Gastrocnemius medialis (tissue), 4 donors: ENCODE measurements around the gene THAP12.

ENCODE experiments used
- POLR2A ChIP-seq, 2 donors: fragments of 450-650 bp; IDR thresholded peaks; one replicate each; pipeline ENCODE4 v1.6.1; 2017; ENCODE audit warnings: antibody characterized with exemption in 2 of 2, mild to moderate bottlenecking in 2 of 2, moderate library complexity in 2 of 2
- TF ChIP-seq, protein P1 (sequence below), 5 experiments: fragments of 450-650 bp in 3 of 5; fragments of 200-600 bp in 2 of 5; sonication (generic) in 2 of 5; IDR thresholded peaks in 4 of 5; conservative IDR thresholded peaks in 1 of 5; 1 replicate in 4 of 5; 2 replicates in 1 of 5; pipeline ENCODE4 v1.5.1; 2016 to 2019; ENCODE audit warnings: antibody characterized with exemption in 5 of 5, mild to moderate bottlenecking in 3 of 5, moderate library complexity in 3 of 5

DNA sequence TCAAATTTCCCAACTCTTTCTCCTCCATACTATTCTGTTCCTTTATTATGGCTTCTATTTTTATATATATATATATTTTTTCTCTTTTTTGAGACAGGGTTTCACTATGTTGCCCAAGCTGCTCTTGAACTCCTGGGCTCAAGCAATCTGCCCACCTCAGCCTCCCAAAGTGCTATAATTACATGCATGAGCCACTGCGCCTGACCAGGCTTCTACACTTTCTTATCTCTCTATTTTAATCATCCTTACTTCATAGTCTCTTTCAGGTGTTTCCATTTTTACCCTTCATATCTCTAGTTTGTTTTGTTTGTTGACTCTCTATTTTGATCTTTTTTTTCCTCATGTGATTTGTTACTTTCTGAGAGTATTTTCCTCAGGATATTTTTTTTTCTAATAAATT is 20.0 kb upstream of the THAP12 start:
- TF ChIP-seq, protein P1, sequence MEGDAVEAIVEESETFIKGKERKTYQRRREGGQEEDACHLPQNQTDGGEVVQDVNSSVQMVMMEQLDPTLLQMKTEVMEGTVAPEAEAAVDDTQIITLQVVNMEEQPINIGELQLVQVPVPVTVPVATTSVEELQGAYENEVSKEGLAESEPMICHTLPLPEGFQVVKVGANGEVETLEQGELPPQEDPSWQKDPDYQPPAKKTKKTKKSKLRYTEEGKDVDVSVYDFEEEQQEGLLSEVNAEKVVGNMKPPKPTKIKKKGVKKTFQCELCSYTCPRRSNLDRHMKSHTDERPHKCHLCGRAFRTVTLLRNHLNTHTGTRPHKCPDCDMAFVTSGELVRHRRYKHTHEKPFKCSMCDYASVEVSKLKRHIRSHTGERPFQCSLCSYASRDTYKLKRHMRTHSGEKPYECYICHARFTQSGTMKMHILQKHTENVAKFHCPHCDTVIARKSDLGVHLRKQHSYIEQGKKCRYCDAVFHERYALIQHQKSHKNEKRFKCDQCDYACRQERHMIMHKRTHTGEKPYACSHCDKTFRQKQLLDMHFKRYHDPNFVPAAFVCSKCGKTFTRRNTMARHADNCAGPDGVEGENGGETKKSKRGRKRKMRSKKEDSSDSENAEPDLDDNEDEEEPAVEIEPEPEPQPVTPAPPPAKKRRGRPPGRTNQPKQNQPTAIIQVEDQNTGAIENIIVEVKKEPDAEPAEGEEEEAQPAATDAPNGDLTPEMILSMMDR (IDR thresholded peaks at IDR 0.05 in 4 of 5, conservative IDR thresholded peaks at IDR 0.05 in 1 of 5), result no peak
- TF ChIP-seq POLR2A (IDR thresholded peaks at IDR 0.05), result no peak
